ENCODE data around the gene AGAP3.

GRCh38 chr7:151161757-151162156 is 75.5 kb downstream of the AGAP3 start:
- TF ChIP-seq, protein P1, sequence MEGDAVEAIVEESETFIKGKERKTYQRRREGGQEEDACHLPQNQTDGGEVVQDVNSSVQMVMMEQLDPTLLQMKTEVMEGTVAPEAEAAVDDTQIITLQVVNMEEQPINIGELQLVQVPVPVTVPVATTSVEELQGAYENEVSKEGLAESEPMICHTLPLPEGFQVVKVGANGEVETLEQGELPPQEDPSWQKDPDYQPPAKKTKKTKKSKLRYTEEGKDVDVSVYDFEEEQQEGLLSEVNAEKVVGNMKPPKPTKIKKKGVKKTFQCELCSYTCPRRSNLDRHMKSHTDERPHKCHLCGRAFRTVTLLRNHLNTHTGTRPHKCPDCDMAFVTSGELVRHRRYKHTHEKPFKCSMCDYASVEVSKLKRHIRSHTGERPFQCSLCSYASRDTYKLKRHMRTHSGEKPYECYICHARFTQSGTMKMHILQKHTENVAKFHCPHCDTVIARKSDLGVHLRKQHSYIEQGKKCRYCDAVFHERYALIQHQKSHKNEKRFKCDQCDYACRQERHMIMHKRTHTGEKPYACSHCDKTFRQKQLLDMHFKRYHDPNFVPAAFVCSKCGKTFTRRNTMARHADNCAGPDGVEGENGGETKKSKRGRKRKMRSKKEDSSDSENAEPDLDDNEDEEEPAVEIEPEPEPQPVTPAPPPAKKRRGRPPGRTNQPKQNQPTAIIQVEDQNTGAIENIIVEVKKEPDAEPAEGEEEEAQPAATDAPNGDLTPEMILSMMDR (conservative IDR thresholded peaks at IDR 0.05 in 1 of 2, IDR thresholded peaks at IDR 0.05 in 1 of 2; ENCODE audit: low read depth in 1 of 2, low read length in 2 of 2) = no peak
- TF ChIP-seq EZH2 (IDR thresholded peaks at IDR 0.05; ENCODE audit: low read length, missing control alignments) = no peak

Data from fibroblast of lung (primary cell).